ENCODE results near the gene CHST7.
A peak's percentile ranks its signal among the peaks of the same experiment; 100 is the strongest.

The CHST7 gene

DNA sequence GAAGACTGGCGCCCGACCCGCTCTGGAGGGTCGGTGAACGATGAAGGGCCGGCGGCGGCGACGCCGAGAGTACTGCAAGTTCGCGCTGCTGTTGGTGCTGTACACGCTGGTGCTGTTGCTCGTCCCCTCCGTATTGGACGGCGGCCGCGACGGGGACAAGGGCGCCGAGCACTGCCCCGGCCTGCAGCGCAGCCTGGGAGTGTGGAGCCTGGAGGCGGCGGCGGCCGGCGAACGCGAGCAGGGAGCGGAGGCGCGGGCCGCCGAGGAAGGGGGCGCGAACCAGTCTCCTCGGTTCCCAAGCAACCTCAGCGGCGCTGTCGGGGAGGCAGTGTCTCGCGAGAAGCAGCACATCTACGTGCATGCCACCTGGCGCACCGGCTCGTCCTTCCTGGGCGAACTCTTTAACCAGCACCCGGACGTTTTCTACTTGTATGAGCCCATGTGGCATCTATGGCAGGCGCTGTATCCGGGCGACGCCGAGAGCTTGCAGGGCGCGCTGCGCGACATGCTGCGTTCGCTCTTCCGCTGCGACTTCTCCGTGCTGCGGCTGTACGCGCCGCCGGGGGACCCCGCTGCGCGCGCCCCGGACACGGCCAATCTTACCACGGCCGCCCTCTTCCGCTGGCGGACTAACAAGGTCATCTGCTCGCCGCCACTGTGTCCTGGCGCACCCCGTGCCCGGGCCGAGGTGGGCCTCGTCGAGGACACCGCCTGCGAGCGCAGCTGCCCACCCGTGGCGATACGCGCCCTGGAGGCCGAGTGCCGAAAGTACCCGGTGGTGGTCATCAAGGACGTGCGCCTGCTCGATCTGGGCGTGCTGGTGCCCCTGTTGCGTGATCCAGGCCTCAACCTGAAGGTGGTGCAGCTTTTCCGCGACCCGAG lies 568 bp downstream of the CHST7 start:
- DNase-seq, result no peak

- peak in 1 of 2 experiments; percentile 5 for DNase-seq
Observed at GRCh38 chrX:46574774-46575381, 1.3 kb downstream of the CHST7 start.

DNA sequence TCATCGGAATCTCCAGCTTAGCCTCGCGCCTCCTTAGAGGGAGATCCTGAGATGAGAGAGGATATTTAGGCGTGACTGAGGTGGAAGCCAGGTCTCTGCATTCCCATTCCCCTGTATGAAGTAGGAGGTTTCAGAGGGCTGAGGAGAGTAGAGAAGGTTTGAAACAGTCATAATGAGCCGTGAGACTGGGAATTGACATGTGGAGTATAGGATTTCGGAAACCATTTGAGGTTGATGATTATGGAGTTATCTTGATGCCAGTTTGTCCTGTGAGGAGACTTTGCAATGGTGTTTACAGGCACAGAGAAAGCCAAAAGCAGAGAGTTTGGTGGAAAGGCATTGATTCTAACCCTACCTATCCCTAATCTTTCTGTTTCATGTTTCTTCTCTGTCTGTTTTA lies 2.0 kb downstream of the CHST7 start:
- no peak for DNase-seq

DNA sequence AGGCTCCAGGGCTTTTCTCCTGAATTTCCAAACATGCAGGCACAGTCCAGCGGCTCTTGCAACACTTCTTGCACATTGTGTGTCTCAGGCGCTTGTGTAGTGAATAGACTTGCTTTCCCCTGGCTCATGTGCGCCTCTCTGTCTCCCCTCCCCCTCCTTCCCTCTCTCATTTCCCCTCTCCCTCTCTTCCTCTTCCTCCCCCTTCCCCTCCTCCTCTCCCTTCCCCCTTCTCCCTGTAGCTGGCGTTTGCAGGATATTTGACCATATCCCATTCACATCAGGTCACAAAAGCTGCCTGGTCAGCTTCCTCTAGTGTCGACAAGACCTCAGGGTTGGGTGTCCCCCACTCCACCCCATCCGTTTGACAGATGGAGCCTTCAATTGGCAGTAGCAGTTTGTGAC lies 2.4 kb downstream of the CHST7 start:
- DNase-seq, result peak in 1 of 2 experiments; percentile 11

DNA sequence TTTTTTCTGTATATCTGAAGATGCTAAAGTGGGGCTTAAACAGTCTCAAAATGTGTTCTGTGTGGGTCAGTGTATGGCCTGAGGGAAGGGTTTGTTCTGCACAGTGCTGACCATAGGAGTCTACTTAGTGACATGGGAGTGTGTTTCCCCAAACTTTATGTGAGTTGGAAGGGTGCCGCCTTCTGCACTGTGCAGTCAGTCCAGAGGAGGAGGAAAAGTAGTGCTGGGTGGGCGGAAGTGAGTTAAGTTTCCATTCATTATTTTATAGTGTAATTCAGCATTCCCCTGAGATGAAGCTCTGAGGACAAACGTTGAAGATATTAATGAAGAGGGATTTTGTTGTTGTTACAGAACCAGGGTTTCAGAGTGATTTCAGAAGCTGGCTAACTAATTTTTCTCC lies 2.9 kb downstream of the CHST7 start:
- DNase-seq, result no peak

DNA sequence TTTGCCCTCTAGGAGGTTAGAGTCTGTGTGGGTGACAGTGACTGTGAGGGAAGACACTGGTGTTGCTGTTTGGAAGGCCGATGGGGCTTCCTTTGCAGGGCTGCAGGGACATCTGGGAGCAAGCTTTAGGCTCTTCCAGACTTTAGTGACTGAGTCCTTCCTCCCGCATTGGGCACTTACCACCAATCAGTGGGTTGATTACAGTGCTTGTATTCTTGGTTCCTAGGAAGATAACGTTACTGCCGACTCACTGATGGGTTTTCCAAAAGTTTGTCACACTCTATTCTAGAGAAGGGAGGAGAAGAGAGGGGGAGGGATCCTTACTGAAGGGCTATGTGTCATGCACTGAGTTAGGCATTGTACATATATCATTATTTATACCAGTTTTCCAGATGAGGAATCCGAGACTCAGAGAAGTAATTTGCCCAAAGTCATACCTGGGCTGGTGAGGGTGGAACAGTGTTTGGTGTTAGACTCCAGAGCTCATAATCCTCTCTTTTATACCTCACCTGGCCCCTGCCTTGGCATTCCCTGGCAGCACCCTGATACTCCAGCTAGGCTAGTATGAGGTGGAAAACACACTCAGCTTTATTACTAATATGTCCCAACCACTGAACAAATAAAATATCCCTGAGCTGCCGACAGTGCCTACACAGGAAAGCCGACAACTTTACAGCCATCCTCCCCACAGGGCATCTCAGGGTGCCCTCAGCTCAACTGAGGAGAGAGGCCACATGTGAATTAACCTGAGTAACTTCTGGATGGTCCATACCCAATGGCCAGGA lies 3.8 kb downstream of the CHST7 start:
- DNase-seq, result no peak

- DNase-seq, result no peak
Observed at GRCh38 chrX:46579250-46579649, 5.7 kb downstream of the CHST7 start.

DNA sequence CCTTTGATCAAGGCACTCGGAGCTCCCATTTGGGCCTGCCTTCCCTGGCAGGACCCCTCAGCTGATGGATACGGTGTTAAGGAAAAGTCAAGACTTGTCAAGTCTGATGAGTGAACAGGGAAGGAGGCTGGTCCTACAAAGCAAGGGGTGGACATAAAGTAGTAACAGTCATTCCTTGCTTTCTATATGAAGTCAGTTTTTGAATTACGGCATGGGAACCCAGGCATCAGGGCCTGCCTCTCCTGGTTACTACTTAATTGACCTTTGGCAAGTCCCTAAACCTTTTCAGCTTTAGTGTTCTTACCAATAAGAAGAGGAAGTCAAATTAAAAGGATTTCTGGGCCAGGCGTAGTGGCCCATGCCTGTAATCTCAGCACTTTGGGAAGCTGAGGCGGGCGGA lies 7.0 kb downstream of the CHST7 start:
- DNase-seq, result no peak

DNA sequence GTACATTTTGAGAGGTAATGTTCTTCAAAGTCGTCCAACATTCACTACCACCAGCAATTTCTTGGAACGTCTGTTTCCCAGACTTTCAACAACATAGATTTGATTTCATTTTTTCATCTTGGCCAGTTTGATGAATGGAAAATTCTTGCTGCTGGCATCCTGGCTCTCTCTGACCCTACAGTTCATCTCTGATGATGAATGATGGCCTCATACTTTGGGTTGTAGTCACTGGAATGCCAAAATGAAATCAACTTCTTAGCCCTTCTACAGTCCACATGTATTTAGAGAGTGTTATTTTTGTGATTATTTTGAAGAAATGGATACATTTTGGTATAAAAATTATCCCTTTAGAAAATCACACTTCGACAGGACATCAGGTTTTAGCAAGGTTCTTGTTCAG lies 8.8 kb downstream of the CHST7 start:
- DNase-seq, result no peak

- peak in 1 of 2 experiments; percentile 10 for DNase-seq
Observed at GRCh38 chrX:46582966-46583365, 9.4 kb downstream of the CHST7 start.

DNA sequence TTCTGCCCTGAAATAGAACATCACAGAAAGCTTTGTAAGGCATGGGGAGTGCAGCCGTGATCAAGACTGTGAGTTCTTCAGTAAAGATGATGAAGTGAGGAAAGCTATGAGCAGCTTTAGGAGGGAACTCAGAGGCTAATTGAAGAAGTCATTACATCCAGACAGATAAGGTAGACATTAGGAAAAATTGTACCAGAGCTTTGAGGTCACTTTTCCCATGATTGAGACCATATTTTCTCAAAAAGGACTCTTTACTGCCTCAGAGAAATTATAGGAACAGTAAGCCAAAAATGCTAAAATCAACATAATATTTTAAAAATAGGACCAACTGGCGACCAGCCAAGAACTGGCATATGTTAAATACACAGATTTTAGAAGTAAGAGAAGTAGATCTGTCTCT lies 11.2 kb downstream of the CHST7 start:
- DNase-seq, result no peak

DNA sequence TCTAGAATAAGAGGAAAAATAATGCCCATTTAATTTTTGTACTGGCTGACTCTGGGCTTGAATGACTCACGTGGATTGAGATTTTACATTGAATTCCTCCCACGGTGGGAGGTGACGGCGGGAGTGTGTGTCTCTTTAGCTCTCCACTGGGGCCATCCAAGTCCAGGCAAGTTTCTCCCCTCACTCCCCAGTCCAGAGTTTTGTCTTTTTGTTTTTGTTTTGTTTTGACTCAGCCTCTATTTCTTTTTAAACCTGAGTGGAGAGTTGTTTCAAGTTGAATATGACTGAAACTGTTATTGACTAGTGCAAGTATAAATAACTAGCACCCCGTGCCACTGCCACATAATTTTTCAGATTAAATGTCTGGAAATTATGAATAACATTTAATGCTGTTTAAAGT lies 13.6 kb downstream of the CHST7 start:
- DNase-seq, result no peak

GRCh38 chrX:46587753-46588171 lies 14.2 kb downstream of the CHST7 start:
- DNase-seq, result no peak

GRCh38 chrX:46588263-46588662 lies 14.7 kb downstream of the CHST7 start:
- no peak for DNase-seq

DNA sequence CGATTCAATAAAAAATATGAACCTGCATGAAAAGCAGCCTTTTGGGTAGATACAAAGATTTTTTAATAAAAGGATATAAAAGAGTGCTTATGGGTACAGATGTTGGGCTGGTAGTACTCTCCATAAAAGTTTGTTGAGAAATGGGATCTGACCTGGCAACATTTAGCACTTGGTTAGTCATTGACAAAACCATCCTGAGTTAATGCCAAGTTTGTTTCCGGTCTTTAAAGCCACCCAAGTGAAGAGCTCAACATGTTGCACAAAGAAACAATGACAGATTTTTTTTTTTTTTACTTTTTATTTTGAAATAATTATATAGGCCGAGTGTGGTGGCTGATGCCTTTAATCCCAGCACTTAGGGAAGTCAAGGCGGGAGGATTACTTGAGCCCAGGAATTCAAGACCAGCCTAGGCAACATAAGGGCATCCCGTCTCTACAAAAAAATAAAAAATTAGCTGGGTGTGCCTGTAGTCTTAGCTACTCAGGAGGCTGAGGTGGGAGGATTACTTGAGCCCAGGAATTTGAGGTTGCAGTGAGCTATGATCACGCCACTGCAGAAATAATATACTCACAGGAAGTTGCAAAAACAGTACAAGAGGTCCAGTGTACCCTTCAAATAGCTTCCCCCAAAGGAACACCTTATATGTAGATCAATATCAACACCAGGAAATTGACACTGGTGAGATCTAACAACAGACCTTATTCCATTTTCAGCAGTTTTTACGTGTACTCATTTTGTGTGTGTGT lies 16.6 kb downstream of the CHST7 start:
- peak; percentile 9 to 21 for DNase-seq

DNA sequence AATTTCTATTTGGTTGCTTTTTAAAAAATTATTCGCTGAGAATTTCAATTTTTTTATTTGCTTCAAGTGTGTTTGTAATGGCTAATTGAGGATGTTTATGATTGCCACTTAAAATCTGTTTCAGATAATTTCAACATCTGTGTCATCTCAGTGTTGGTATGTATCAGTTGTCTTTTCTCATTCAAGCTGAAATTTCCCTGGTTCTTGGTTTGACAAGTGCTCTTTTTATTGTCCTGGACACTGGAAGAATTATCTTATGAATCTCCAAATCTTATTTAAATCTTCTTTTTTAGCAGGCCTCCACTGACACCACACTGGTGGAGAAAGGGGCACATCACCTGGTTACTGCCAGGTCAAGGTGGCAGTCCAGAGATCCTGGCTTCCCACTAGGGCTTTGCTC lies 21.5 kb downstream of the CHST7 start:
- DNase-seq, result no peak

DNA sequence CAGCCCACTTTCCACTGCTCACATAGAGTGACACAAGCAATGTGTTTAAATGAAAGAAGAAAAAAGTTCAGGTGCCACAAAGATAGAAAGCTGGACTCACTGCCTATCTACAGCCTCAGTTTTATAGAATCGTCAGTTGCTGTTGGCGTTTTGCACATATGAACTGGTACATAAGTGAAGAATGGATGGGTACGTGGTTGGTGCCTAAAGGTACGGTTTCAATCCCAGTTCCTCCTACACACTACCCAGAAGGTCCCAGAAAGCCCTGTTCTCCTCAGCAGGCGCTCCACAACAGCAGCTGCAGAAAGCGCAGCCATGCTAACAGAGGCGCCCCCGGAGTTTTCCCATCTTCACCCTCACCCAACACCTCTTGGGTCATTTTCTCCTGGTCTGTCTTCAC lies 23.6 kb downstream of the CHST7 start:
- no peak for DNase-seq

GRCh38 chrX:46597771-46598170 lies 24.2 kb downstream of the CHST7 start:
- no peak for DNase-seq

DNA sequence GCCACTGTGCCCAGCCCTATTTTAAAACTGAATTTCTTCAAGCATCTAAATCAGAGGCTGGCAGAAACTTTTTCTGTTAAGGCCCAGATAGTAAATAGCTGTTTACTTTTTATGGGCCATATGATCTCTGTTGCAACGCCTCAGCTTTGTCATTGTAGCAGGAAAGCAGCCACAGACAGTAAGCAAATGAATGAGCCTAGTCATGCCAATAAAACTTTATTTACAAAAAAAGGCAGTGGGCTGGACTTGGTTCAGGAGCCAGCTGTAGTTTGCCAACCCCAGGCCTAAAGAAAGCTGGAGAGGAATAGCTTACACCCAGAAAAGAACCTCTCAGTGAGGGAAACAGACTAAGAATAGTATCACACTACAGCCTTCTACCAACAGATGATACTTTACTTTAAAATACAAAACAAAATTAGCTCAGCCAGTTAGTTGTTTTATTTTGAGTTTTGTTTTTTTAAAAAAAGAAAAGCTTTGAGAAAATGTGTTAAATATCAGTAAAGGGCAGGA lies 25.5 kb downstream of the CHST7 start:
- DNase-seq, result no peak

- DNase-seq, result no peak
Observed at GRCh38 chrX:46601283-46601682, 27.7 kb downstream of the CHST7 start.

DNA sequence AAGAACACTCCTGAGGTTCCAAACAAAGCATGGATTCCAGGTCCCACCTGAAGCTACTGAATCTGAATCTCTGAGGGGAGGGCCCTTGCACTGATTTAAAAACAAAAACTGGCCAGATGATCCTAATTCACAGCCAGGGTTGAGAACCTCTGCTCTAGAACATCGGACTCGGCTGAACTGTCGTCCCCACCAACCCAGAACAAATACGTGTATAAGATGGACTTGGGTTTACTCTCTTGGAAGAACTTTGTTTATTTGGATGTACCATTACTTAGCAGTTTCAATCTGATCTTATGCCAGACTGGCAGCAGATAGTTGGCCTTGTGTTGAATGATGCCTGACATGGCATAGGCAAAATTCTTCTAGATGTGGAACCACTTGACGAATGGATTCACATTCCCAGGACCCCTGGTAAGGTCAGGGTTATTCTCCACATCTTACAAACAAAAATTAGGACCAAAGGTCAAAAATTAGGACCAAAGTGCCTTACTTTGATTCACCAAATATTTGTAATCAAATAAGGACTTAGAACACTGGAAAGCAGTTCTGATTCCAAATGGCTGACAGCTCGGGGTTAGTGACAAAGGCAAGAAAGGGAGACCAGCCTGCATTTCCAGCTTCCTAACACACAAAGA lies 29.0 kb downstream of the CHST7 start:
- no peak for DNase-seq

DNA sequence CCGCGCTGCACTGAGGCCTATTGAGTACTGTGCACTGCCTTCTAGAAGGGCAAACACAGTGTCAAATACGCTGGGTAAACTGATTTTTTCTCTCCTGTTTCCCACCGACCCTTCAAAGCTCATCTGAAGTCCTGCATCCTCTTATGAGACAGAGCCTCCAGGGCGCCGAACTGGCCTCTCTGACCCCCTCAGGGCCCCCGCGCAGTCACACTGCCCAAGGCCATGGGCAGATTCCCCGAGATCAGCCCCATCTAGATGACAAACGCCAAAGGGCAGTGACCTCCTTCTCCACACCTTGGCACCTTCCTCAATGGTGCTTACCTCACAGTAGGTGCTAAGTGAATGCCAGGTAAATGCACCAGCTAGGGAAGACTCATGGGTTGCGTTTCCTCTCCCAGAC lies 34.4 kb downstream of the CHST7 start:
- no peak for DNase-seq
